ENCODE data around the gene DRG2. TPM values are rescaled to one million over a fixed set of nuclear protein-coding genes. Genes with fewer than 3 reads are reported as not detected.

Gene DRG2
- total RNA-seq, 6 donors from 2014 or later = 28.7 to 40.9 (median 33.5) TPM

- no peaks in the 10 kb centered on the region for H3K36me3 ChIP-seq
- H3K4me1 ChIP-seq = peaks cover 0 to 10% (median 5%) of the 10 kb centered on the region in 4 donors
- no peaks in the 10 kb centered on the region for H3K27me3 ChIP-seq
- no peak overlapping the region for H3K27ac ChIP-seq
- TF ChIP-seq CTCF (IDR thresholded peaks at IDR 0.05) (no peak), POLR2AphosphoS5 (IDR thresholded peaks at IDR 0.05) (no peak), POLR2A (IDR thresholded peaks at IDR 0.05) (no peak), EP300 (IDR thresholded peaks at IDR 0.05) (no peak)
- ATAC-seq (ENCODE audit: low FRiP score in 2 of 2) = no peak
- 54 to 78% methylated on average over 5 to 14 of the region's 14 CpGs for WGBS, 2 donors
- no peaks in the 10 kb centered on the region for H3K9me3 ChIP-seq
- no peak overlapping the region for H3K4me3 ChIP-seq
- DNase-seq = peak in 1 of 2 donors; percentile 63
Measured at GRCh38 chr17:18139498-18139897, 51.8 kb downstream of the DRG2 start.

GRCh38 chr17:18139949-18140348, 52.2 kb downstream of the DRG2 start:
- H3K4me3 ChIP-seq = no peak overlapping the region
- H3K4me1 ChIP-seq = peaks cover 0 to 10% (median 5%) of the 10 kb centered on the region in 4 donors
- H3K9me3 ChIP-seq = no peaks in the 10 kb centered on the region
- H3K36me3 ChIP-seq = no peaks in the 10 kb centered on the region
- H3K27me3 ChIP-seq = no peaks in the 10 kb centered on the region
- H3K27ac ChIP-seq = no peak overlapping the region
- no peak for TF ChIP-seq POLR2A (IDR thresholded peaks at IDR 0.05)
- no peak for TF ChIP-seq POLR2AphosphoS5 (IDR thresholded peaks at IDR 0.05)
- no peak for TF ChIP-seq CTCF (IDR thresholded peaks at IDR 0.05)
- TF ChIP-seq EP300 (IDR thresholded peaks at IDR 0.05) = no peak
- 57 to 65% methylated on average over 3 of the region's 3 CpGs for WGBS, 2 donors
- ATAC-seq (ENCODE audit: low FRiP score in 2 of 2) (peak in 1 of 2 donors; percentile 11), DNase-seq (no peak)

DNA sequence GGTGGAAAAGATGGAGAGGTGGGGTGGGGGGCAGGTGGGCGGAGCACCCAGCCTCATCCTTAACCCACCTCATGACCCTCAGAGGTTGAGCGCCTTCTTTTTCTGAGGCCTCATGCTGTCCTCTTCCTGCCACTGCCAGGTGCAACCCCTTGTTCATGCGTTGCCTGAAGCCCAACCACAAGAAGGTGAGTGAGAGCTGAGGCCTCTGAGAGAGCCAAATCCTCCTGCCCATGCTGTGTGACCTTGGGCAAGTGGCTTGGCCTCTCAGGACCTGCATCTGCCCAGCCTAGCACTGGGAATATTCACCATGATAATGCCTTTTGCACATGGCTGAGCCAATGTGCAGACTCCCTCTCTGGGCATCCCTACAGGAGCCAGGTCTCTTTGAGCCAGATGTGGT, 52.9 kb downstream of the DRG2 start:
- no peak for ATAC-seq (ENCODE audit: low FRiP score in 2 of 2)
- H3K4me3 ChIP-seq = no peak overlapping the region
- H3K36me3 ChIP-seq = no peaks in the 10 kb centered on the region
- DNase-seq = no peak
- peaks cover 0 to 10% (median 5%) of the 10 kb centered on the region in 4 donors for H3K4me1 ChIP-seq
- H3K9me3 ChIP-seq = no peaks in the 10 kb centered on the region
- H3K27ac ChIP-seq = no peak overlapping the region
- TF ChIP-seq CTCF (IDR thresholded peaks at IDR 0.05) = no peak
- TF ChIP-seq POLR2AphosphoS5 (IDR thresholded peaks at IDR 0.05) = no peak
- no peak for TF ChIP-seq POLR2A (IDR thresholded peaks at IDR 0.05)
- no peak for TF ChIP-seq EP300 (IDR thresholded peaks at IDR 0.05)
- WGBS, 2 donors = 83 to 86% methylated on average over 2 to 3 of the region's 3 CpGs
- H3K27me3 ChIP-seq = no peaks in the 10 kb centered on the region

DNA sequence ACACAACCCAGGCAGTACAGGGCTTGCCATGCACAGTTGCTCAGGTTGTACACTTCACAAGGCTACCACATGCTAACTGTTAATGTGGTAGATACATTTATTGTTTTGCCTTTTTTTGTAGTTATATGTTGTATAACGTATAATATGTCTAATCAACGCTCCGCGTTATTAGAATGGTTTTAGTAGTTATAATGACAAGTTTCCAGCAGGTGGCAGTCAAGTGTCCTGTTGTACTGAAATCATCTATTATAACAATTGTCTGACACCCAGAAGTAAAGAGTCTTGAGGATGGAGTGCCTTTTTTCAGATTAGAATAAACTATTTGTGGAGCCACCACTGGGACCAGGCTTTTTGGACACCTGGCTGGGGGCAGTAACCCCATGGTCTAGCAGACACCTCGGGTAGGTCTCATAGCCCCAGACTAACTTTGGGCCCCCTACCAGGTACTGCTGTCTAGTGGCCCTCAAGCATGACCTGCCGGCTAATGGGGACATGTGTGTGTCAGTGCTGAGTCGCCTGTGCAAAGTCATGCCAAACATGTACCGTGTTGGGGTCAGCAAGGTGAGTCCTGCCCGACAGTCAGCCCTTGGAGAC, 53.6 kb downstream of the DRG2 start:
- H3K27ac ChIP-seq = no peak overlapping the region
- peaks cover 0 to 10% (median 5%) of the 10 kb centered on the region in 4 donors for H3K4me1 ChIP-seq
- no peaks in the 10 kb centered on the region for H3K27me3 ChIP-seq
- DNase-seq (no peak), ATAC-seq (ENCODE audit: low FRiP score in 2 of 2) (peak in 1 of 2 donors; percentile 60)
- WGBS, 2 donors = 32 to 36% methylated on average over 9 of the region's 9 CpGs
- TF ChIP-seq POLR2AphosphoS5 (IDR thresholded peaks at IDR 0.05) = no peak
- TF ChIP-seq EP300 (IDR thresholded peaks at IDR 0.05) = no peak
- peak; percentile 37 to 72 (median 60) for TF ChIP-seq CTCF (IDR thresholded peaks at IDR 0.05)
- no peak for TF ChIP-seq POLR2A (IDR thresholded peaks at IDR 0.05)
- no peaks in the 10 kb centered on the region for H3K36me3 ChIP-seq
- no peaks in the 10 kb centered on the region for H3K9me3 ChIP-seq
- H3K4me3 ChIP-seq = no peak overlapping the region

- Histone ChIP-seq H3K36me3 (no peaks in the 10 kb centered on the region), H3K27ac (no peak overlapping the region), H3K4me3 (no peak overlapping the region), H3K27me3 (no peaks in the 10 kb centered on the region), H3K9me3 (no peaks in the 10 kb centered on the region), H3K4me1 (peaks cover 0 to 10% (median 5%) of the 10 kb centered on the region in 4 donors)
- ATAC-seq (ENCODE audit: low FRiP score in 2 of 2) (no peak), DNase-seq (no peak)
- 100% methylated on average over 2 to 3 of the region's 3 CpGs for WGBS, 2 donors
- TF ChIP-seq EP300 (IDR thresholded peaks at IDR 0.05) = no peak
- no peak for TF ChIP-seq POLR2AphosphoS5 (IDR thresholded peaks at IDR 0.05)
Measured at GRCh38 chr17:18142417-18142816, 54.7 kb downstream of the DRG2 start.
